Liver (tissue), 9 donors: ENCODE measurements around the gene TPRG1L. TPM values are rescaled to one million over a fixed set of nuclear protein-coding genes. Genes with fewer than 3 reads are reported as not detected.
A peak's percentile ranks its signal among the peaks of the same experiment; 100 is the strongest.

Source experiments
- DNase-seq: peaks from one replicate; pipeline ENCODE4 v3.0.0-alpha.2; 2017; ENCODE audit warnings: low spot score
- H3K27ac ChIP-seq, 2 donors: one replicate each; pipeline ENCODE4 v1.7.0; 2013; ENCODE audit warnings: inconsistent platforms in 2 of 2, low read length in 2 of 2, control low read depth in 1 of 2, low read depth in 1 of 2, mild to moderate bottlenecking in 1 of 2
- H3K27me3 ChIP-seq, 4 donors: one replicate each; pipeline versions ENCODE4 v1.6.1 to v1.7.0; 2013; ENCODE audit warnings: low read length in 3 of 4, inconsistent platforms in 1 of 4, mild to moderate bottlenecking in 1 of 4, moderate library complexity in 1 of 4; ENCODE audit not compliant: control insufficient read depth in 4 of 4, insufficient read depth in 4 of 4
- H3K36me3 ChIP-seq, 4 donors: one replicate each; pipeline versions ENCODE4 v1.6.1 to v1.7.0; 2013; ENCODE audit warnings: low read length in 3 of 4, mild to moderate bottlenecking in 3 of 4, low read depth in 1 of 4, moderate library complexity in 1 of 4; ENCODE audit not compliant: control insufficient read depth in 4 of 4, insufficient read depth in 3 of 4
- H3K4me1 ChIP-seq, 4 donors: one replicate each; pipeline versions ENCODE4 v1.6.1 to v1.7.0; 2013; ENCODE audit warnings: low read length in 3 of 4, mild to moderate bottlenecking in 3 of 4, moderate library complexity in 1 of 4; ENCODE audit not compliant: control insufficient read depth in 4 of 4, insufficient read depth in 4 of 4
- H3K4me3 ChIP-seq, 3 donors: one replicate each; pipeline versions ENCODE4 v1.6.1 to v1.7.0; 2013; ENCODE audit warnings: low read length in 3 of 3, control low read depth in 1 of 3, low read depth in 1 of 3, mild to moderate bottlenecking in 1 of 3
- H3K9ac ChIP-seq, 2 donors: one replicate each; pipeline ENCODE4 v1.7.0; 2013; ENCODE audit warnings: low read length in 2 of 2, mild to moderate bottlenecking in 2 of 2, moderate library complexity in 2 of 2, control low read depth in 1 of 2, low read depth in 1 of 2
- H3K9me3 ChIP-seq, 4 donors: one replicate each; pipeline versions ENCODE4 v1.6.1 to v1.7.0; 2013; ENCODE audit warnings: low read length in 3 of 4; ENCODE audit not compliant: control insufficient read depth in 4 of 4
- FOXA1 ChIP-seq: IDR thresholded peaks from 2 replicates; pipeline ENCODE4 v1.6.1; 2016; ENCODE audit warnings: antibody characterized with exemption
- FOXA2 ChIP-seq: IDR thresholded peaks from 2 replicates; pipeline ENCODE4 v1.6.1; 2016; ENCODE audit warnings: antibody characterized with exemption
- GABPA ChIP-seq, 2 donors: IDR thresholded peaks in 1 of 2; conservative IDR thresholded peaks in 1 of 2; 2 replicates each; pipeline ENCODE4 v1.6.1; 2016; ENCODE audit warnings: antibody characterized with exemption in 2 of 2, mild to moderate bottlenecking in 1 of 2, moderate library complexity in 1 of 2
- HNF4A ChIP-seq, 2 donors: conservative IDR thresholded peaks; 2 replicates each; pipeline ENCODE4 v1.6.1; 2016; ENCODE audit warnings: antibody characterized with exemption in 2 of 2, mild to moderate bottlenecking in 2 of 2
- HNF4G ChIP-seq: IDR thresholded peaks from 2 replicates; pipeline ENCODE4 v1.6.1; 2016; ENCODE audit warnings: antibody characterized with exemption
- JUND ChIP-seq, 2 donors: IDR thresholded peaks; 2 replicates each; pipeline ENCODE4 v1.6.1; 2016; ENCODE audit warnings: antibody characterized with exemption in 2 of 2
- NR2F2 ChIP-seq: IDR thresholded peaks from 2 replicates; pipeline ENCODE4 v1.6.1; 2016; ENCODE audit warnings: antibody characterized with exemption
- RAD21 ChIP-seq, 2 donors: IDR thresholded peaks; 2 replicates each; pipeline ENCODE4 v1.6.1; 2016; ENCODE audit warnings: antibody characterized with exemption in 2 of 2, mild to moderate bottlenecking in 2 of 2
- REST ChIP-seq: IDR thresholded peaks from 2 replicates; pipeline ENCODE4 v1.6.1; 2016; ENCODE audit warnings: antibody characterized with exemption, mild to moderate bottlenecking
- RXRA ChIP-seq, 2 donors: IDR thresholded peaks; 2 replicates each; pipeline ENCODE4 v1.6.1; 2017 to 2018; ENCODE audit warnings: antibody characterized with exemption in 2 of 2, mild to moderate bottlenecking in 1 of 2
- SP1 ChIP-seq: IDR thresholded peaks from 2 replicates; pipeline ENCODE4 v1.6.1; 2018; ENCODE audit warnings: antibody characterized with exemption, mild to moderate bottlenecking
- TAF1 ChIP-seq: conservative IDR thresholded peaks from 2 replicates; pipeline ENCODE4 v1.6.1; 2016; ENCODE audit warnings: antibody characterized with exemption, mild to moderate bottlenecking
- YY1 ChIP-seq: IDR thresholded peaks from 2 replicates; pipeline ENCODE4 v1.6.1; 2016; ENCODE audit warnings: antibody characterized with exemption, mild to moderate bottlenecking
- ZBTB33 ChIP-seq: IDR thresholded peaks from 2 replicates; pipeline ENCODE4 v1.6.1; 2016; ENCODE audit warnings: antibody characterized with exemption
- WGBS: extraction: QIAGEN DNeasy Blood & Tissue Kit; methylation state at CpG from one replicate; pipeline ENCODE4 v1.1.7; 2013; 5-methylcytosine and 5-hydroxymethylcytosine counted together
- polyA plus RNA-seq, 2 donors: library from polyadenylated mRNA; stranded (reverse) in 1 of 2; unstranded in 1 of 2; fragments of 200-250 nt in 1 of 2; fragments of >200 nt in 1 of 2; fragmentation: Nextera tagmentation in 1 of 2; extraction: Ambion mirVana in 1 of 2; gene quantifications; one replicate each; pipeline versions ENCODE4 v1.2.1 to v1.2.3, GENCODE V29; 2013 to 2015
- total RNA-seq, 2 donors: library from RNA; depleted of rRNA; stranded (reverse); fragments of >200 nt; gene quantifications; one replicate each; pipeline ENCODE4 v1.2.3, GENCODE V29; 2014
- TF ChIP-seq, protein P1 (sequence below): fragments of 150-350 bp; IDR thresholded peaks from 2 replicates; pipeline ENCODE4 v1.5.1; 2017; ENCODE audit warnings: improper control_type of control experiment, low read depth, low read length; ENCODE audit not compliant: missing input control
- TF ChIP-seq, protein P2 (sequence below): IDR thresholded peaks from 2 replicates; pipeline ENCODE4 v1.6.1; 2016; ENCODE audit warnings: antibody characterized with exemption
- donor health status: healthy.
- donor health status: healthy.
- donor health status: healthy.
- donor health status: healthy.
- donor health status: healthy.

The TPRG1L gene
- total and polyA plus RNA-seq, 4 donors: 29.3 to 51.0 (median 43.9) TPM

DNA sequence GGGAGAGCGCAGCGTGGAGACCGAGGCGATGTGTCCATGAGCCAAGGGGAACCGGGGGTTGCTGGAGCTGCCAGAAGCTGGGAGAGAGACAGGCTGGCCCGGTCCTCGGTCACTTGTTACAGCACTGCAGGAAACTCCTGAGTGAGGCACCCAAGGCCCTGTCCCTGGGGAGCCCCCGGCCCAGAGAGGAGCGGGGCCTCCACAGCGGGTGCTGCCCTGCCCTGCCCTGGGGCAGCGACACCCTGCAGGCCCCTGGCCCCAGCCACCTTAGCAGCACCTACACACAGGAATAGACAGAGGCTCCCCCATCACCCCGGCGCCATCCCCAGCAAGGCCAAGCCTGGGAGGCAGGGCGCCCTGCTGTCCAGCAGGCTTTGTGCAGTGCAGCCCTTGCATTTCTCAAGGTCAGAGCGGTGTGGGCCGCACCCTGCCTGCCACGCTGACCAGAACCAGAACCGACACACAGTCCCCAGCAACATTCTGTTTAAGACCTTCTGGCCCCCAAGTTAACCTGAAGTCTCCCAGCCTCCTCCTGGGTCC lies 6.9 kb upstream of the TPRG1L start:
- no peak for DNase-seq
- peaks cover 2 to 19% (median 11%) of the 10 kb centered on the region in 4 donors for H3K4me1 ChIP-seq
- WGBS: 83% methylated on average over 18 of the region's 18 CpGs
- TF ChIP-seq, protein P1, sequence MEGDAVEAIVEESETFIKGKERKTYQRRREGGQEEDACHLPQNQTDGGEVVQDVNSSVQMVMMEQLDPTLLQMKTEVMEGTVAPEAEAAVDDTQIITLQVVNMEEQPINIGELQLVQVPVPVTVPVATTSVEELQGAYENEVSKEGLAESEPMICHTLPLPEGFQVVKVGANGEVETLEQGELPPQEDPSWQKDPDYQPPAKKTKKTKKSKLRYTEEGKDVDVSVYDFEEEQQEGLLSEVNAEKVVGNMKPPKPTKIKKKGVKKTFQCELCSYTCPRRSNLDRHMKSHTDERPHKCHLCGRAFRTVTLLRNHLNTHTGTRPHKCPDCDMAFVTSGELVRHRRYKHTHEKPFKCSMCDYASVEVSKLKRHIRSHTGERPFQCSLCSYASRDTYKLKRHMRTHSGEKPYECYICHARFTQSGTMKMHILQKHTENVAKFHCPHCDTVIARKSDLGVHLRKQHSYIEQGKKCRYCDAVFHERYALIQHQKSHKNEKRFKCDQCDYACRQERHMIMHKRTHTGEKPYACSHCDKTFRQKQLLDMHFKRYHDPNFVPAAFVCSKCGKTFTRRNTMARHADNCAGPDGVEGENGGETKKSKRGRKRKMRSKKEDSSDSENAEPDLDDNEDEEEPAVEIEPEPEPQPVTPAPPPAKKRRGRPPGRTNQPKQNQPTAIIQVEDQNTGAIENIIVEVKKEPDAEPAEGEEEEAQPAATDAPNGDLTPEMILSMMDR: no peak
- no peak for TF ChIP-seq GABPA (IDR thresholded peaks at IDR 0.05 in 1 of 2, conservative IDR thresholded peaks at IDR 0.05 in 1 of 2)
- no peak overlapping the region for H3K9ac ChIP-seq
- no peak overlapping the region for H3K27ac ChIP-seq
- H3K4me3 ChIP-seq: no peak overlapping the region
- no peaks in the 10 kb centered on the region for H3K9me3 ChIP-seq
- H3K36me3 ChIP-seq: no peaks in the 10 kb centered on the region
- H3K27me3 ChIP-seq: no peaks in the 10 kb centered on the region

GRCh38 chr1:3618531-3618880 lies 6.3 kb upstream of the TPRG1L start:
- TF ChIP-seq NR2F2 (no peak), FOXA1 (no peak), TAF1 (no peak), YY1 (no peak)
- Histone ChIP-seq H3K27me3 (no peaks in the 10 kb centered on the region), H3K27ac (no peak overlapping the region), H3K4me3 (no peak overlapping the region), H3K4me1 (peaks cover 5 to 26% (median 17%) of the 10 kb centered on the region in 4 donors), H3K36me3 (no peaks in the 10 kb centered on the region), H3K9ac (no peak overlapping the region), H3K9me3 (no peaks in the 10 kb centered on the region)
- WGBS: 70% methylated on average over 9 of the region's 9 CpGs
- no peak for DNase-seq

DNA sequence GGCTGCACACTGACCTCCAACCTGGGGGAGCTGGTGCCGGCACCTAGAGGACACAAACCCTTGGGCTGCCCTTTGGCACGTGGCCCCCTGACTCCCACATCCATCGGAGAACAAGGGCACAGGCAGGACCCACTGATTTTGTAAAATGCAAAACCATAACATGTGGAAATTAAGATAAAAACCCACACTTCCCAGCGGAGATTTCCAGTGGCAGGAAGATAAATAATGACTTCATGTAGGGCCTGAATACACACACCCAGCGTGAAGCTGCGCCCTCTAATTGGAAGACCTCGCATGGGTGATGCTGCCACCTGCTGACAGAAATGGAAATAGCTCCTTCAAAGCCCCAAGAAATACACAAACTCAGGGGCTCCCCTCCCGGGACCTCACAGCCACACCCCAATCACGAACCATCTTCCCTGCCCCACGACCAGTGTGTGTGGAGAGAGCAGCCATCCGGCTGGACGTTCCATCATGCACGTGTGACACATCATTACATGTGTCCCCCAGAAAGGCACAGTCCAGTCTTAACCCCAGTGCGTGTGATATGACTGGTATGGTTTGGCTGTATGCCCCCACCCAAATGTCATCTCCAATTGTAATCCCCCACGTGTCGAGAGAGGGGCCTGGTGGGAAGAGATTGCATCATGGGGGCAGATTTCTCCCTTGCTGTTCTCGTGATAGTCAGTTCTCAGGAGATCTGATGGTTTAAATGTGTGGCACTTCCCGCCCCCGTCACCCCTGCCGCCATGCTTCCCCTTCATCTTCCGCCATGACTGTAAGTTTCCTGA lies 5.7 kb upstream of the TPRG1L start:
- Histone ChIP-seq H3K9me3 (no peaks in the 10 kb centered on the region), H3K36me3 (no peaks in the 10 kb centered on the region), H3K4me1 (peaks cover 11 to 31% (median 23%) of the 10 kb centered on the region in 4 donors), H3K27ac (no peak overlapping the region), H3K9ac (no peak overlapping the region), H3K27me3 (no peaks in the 10 kb centered on the region), H3K4me3 (no peak overlapping the region)
- DNase-seq: peak; percentile 76
- 23% methylated on average over 20 of the region's 21 CpGs for WGBS
- no peak for TF ChIP-seq SP1
- no peak for TF ChIP-seq FOXA1
- no peak for TF ChIP-seq FOXA2
- no peak for TF ChIP-seq YY1
- TF ChIP-seq JUND (IDR thresholded peaks at IDR 0.05): no peak
- no peak for TF ChIP-seq HNF4G
- no peak for TF ChIP-seq RXRA (IDR thresholded peaks at IDR 0.05)
- TF ChIP-seq, protein P2, sequence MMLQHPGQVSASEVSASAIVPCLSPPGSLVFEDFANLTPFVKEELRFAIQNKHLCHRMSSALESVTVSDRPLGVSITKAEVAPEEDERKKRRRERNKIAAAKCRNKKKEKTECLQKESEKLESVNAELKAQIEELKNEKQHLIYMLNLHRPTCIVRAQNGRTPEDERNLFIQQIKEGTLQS: no peak
- TF ChIP-seq NR2F2: no peak
- TF ChIP-seq, protein P1: peak; percentile 83
- TF ChIP-seq HNF4A (conservative IDR thresholded peaks at IDR 0.05): no peak
- no peak for TF ChIP-seq REST
- no peak for TF ChIP-seq ZBTB33
- TF ChIP-seq RAD21 (IDR thresholded peaks at IDR 0.05): peak; percentile 84 to 87
